OCI-LY1 (cell line): ENCODE results near the gene CHMP2B.

Experiments used
- CTCF ChIP-seq: fragments of 200-600 bp; sonication (generic), shearing (Covaris generic); IDR thresholded peaks from 2 replicates; pipeline ENCODE4 v1.5.1; 2017; ENCODE audit warnings: mild to moderate bottlenecking, antibody characterized with exemption, low read length, moderate library complexity, mixed read lengths
- EZH2 ChIP-seq: fragments of 200-600 bp; sonication (generic), shearing (Covaris generic); IDR thresholded peaks from 2 replicates; pipeline ENCODE4 v1.8.0; 2017; ENCODE audit warnings: borderline replicate concordance, mixed run types, mild to moderate bottlenecking, antibody characterized with exemption, low read length, moderate library complexity, mixed read lengths

GRCh38 chr3:87269723-87270122, 42.6 kb downstream of the CHMP2B start:
- no peak for TF ChIP-seq CTCF
- TF ChIP-seq EZH2, result no peak
